ENCODE results near the gene EIF4G1.

Gene EIF4G1

DNA sequence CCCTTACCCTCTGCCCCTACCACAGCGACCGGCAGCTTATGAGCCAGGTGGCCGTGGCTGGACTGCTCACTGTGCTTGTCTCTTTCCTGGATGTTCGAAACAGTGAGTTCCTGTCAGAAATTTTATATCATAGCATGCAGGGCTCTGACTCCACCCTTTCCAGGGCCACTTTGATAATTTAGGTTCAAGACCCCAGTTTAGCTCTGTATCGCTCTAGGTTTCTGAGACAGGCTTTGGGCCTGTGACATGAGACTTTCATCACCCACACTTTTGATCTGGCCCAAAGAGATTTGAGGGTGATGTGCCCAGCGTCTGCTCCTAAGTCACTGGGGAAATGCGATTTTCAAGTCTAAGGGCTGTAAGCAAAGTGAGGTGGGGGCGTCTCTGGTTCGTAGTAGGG, 6.5 kb upstream of the EIF4G1 start:
- DNase-seq (ENCODE audit: low read depth in 3 of 3): no peak

GRCh38 chr3:184308744-184309143, 5.7 kb upstream of the EIF4G1 start:
- no peak for DNase-seq (ENCODE audit: low read depth in 3 of 3)

GRCh38 chr3:184311633-184312032, 2.8 kb upstream of the EIF4G1 start:
- no peak for DNase-seq (ENCODE audit: low read depth in 3 of 3)

DNA sequence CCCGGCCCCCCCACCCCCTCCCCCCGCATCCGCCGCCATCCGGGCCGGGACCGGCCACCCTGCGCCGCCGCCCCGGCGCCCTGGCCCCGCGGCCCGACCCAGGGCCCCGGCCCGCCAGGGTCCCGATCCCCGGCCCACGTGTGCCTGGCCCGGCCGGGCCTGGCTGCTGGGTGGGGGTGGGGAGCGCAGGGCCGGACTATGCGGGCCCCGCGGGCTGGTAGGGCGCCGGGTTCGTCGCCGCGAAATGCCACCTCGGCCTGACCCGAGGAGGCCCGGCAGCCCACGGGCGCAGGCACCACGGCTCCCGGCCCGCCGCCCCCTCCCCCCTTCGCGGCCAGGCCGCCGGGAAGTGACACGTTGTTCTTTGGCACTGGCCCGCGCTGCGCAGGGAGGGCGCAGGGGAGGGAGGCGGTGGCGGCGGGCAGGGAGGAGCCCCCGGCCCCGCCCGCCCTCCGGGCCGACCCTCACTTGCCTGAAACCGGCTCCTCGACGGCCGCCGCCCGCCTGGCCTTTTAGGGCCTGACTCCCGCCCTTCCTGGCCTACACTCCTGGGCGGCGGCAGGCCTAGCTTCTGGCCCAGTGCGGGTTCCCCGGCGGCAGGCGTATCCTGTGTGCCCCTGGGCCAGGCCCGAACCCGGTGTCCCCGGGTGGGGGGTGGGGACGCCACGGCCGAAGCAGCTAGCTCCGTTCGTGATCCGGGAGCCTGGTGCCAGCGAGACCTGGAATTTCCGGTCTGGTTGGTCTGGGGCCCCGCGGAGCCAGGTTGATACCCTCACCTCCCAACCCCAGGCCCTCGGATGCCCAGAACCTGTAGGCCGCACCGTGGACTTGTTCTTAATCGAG, 515 bp downstream of the EIF4G1 start:
- DNase-seq (ENCODE audit: low read depth in 3 of 3): peak in 2 of 3 donors; percentile 31 to 40

DNA sequence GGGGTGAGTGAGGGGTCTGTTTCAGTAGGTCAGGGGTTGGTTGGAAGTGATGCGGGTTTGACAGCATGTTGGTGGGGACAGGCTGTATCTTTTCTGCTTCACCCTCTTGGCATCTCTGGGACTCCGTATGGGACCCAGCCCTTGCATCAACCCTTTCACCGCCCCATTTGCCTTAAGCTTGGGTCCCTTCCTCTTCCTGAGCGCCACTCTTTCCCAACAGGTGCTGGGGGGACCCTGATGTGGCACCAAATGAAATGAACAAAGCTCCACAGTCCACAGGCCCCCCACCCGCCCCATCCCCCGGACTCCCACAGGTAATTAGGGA, 1.1 kb downstream of the EIF4G1 start:
- DNase-seq (ENCODE audit: low read depth in 3 of 3): no peak

DNA sequence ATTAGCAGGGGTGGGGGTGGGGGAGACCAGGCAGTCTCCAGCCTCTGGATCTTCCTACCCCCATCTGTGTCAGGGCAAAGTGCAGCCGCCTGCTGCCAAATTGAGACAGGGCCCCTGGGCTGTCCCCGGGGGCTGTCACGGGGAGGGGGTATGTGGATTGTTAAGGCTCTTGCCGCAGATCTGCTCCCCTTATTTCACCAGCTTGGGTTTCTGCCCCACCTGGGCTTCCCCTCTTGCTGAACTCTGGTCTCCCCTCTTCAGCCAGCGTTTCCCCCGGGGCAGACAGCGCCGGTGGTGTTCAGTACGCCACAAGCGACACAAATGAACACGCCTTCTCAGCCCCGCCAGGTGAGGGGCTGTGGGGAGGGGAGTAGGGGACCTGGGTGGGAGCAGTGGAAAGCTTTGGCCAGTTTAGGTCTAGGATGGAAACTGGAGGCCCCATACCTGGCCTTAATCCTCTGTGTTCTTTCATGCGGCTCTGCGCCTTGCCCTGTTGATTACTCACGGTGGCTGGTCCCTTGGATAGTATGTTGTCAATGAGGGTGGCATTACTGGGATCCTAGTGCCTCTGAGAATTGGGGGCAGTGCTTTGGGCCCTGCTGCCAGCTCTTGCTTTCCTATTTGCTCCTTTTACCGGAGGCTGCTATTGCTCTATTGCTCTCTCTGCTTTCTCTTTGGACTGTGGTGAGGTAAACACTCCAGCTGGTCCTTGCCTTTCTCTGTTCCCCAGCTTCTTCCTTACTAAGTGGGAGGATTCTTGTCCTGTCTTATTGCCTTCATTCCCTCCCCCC, 1.7 kb downstream of the EIF4G1 start:
- no peak for DNase-seq (ENCODE audit: low read depth in 3 of 3)

DNA sequence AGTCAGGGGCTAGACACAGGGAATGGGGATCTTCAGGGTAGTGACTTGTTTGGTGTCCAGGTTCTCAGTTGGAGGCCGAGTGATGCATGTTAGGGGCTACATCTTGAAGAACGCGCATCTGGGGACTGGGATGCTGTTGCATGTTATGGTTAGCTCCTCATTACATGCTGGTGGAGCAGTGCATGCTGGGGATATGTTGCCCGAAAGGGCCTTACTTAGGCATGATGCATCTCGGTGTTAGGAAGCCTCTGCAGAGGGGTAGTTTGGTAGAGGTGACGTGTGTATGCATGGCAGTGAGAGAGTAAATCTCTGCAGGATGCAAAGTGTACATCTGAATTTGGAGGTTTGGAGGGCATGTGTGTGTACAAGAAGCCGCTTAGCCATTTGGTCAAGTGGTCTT, 2.4 kb downstream of the EIF4G1 start:
- DNase-seq (ENCODE audit: low read depth in 3 of 3): no peak

DNA sequence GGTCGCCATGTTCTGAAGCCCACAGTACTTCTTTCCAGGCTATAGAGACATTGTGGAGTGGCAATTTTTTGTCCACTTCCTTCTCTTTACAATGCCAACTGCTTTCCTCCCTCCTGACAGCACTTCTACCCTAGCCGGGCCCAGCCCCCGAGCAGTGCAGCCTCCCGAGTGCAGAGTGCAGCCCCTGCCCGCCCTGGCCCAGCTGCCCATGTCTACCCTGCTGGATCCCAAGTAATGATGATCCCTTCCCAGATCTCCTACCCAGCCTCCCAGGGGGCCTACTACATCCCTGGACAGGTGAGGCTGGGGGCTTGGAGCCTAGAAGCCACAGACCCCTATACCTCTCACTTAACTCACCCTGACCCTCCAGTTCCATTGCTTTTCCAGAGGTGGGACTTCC, 2.8 kb downstream of the EIF4G1 start:
- DNase-seq (ENCODE audit: low read depth in 3 of 3): no peak

DNA sequence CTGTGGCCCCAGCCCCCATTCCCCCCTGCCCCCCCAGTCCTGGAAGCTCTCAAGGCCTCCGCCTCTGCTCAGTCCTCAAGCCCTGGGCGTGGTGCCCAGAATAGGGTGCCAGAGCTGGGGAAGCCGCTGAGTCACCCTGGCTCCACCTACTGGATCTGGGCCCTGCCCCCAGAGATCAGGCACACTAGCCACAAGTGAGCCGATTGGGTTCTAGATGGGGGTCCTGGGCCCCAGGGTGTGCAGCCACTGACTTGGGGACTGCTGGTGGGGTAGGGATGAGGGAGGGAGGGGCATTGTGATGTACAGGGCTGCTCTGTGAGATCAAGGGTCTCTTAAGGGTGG, 5.7 kb downstream of the EIF4G1 start:
- no peak for DNase-seq (ENCODE audit: low read depth in 3 of 3)

GRCh38 chr3:184321666-184322065, 7.3 kb downstream of the EIF4G1 start:
- DNase-seq (ENCODE audit: low read depth in 3 of 3): no peak

DNA sequence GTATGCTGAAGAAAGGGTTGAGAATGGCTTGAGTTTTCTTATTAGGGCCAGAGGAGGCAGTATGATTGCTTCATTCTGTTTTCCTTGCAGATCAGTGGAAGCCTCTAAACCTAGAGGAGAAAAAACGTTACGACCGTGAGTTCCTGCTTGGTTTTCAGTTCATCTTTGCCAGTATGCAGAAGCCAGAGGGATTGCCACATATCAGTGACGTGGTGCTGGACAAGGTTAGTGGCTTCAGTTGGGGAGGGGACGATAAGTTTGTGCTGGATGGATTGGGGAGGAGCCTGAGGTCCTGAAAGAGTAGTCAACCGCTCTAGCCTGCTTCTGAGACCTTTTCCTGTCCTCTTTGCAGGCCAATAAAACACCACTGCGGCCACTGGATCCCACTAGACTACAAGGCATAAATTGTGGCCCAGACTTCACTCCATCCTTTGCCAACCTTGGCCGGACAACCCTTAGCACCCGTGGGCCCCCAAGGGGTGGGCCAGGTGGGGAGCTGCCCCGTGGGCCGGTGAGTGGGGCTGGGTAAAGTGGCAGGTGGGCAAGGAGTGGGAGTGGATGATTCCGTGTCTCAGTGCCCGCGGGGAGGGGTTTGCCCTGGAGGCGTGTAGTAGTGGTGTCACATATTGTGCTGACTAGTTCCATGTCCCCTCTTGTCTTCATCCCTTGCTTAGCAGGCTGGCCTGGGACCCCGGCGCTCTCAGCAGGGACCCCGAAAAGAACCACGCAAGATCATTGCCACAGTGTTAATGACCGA, 8.5 kb downstream of the EIF4G1 start:
- DNase-seq (ENCODE audit: low read depth in 3 of 3): no peak

DNA sequence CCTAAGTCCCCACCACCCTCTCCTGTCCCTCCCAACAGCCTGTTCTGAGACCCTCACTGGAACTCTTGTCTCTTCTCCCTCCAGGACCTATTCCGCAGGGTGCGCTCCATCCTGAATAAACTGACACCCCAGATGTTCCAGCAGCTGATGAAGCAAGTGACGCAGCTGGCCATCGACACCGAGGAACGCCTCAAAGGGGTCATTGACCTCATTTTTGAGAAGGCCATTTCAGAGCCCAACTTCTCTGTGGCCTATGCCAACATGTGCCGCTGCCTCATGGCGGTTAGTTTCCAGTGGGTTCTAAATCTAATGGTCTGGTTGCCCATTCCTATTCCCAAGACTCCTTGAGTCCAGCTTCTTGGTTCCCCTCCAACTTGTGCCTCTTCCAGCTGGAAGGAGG, 9.3 kb downstream of the EIF4G1 start:
- no peak for DNase-seq (ENCODE audit: low read depth in 3 of 3)

DNA sequence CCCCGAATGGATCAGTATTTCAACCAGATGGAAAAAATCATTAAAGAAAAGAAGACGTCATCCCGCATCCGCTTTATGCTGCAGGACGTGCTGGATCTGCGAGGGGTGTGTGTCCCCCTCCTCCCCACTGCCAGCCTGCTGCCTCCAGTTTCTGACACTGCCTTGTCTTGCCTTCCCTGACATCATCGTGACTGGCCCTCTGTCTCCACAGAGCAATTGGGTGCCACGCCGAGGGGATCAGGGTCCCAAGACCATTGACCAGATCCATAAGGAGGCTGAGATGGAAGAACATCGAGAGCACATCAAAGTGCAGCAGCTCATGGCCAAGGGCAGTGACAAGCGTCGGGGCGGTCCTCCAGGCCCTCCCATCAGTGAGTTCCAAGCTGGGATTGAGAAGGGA, 10.9 kb downstream of the EIF4G1 start:
- DNase-seq (ENCODE audit: low read depth in 3 of 3): no peak

DNA sequence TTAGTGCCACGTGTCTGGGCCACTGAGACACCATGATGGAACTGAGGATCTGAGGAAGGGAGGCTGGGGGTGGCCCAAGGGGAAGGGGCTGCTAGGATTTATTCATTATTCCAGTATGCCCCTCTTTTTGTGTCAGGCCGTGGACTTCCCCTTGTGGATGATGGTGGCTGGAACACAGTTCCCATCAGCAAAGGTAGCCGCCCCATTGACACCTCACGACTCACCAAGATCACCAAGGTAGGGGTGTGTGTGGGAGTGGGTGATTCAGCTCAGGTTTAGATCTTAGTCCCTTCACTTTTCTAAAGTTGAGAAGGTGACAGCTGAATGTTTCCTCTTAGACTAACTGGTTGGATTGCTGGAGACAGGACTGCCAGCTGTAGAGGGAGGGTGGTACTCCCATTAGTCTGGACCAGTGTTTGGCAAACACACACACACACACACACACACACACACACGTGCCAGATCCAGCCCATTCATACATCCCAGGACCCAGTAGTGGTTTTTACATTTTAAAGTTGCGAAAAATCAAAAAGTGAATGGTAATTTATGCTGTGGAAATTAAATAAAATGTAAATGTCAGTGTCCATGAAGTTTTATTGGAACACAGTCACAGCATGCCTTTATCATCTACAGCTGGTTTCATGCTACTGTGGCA, 11.4 kb downstream of the EIF4G1 start:
- DNase-seq (ENCODE audit: low read depth in 3 of 3): peak in 1 of 3 donors; percentile 33

GRCh38 chr3:184327171-184327570, 12.8 kb downstream of the EIF4G1 start:
- no peak for DNase-seq (ENCODE audit: low read depth in 3 of 3)

DNA sequence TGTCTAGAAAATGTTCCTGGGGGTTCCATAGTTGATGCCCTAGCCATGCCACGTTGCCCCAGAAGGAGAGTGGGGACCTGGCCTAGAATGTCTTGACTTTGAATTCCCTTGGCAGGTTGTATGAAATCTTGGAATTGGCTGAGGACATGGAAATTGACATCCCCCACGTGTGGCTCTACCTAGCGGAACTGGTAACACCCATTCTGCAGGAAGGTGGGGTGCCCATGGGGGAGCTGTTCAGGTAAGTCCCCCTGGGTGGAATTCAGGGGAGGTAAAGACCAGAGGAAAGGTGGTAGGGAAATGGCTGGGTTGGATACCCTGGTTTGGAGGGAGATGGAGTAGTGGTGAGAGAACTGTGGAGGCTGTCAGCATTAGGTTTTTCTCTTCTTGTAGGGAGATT, 14.1 kb downstream of the EIF4G1 start:
- no peak for DNase-seq (ENCODE audit: low read depth in 3 of 3)

GRCh38 chr3:184332370-184333090, 18.1 kb downstream of the EIF4G1 start:
- DNase-seq (ENCODE audit: low read depth in 3 of 3): no peak

DNA sequence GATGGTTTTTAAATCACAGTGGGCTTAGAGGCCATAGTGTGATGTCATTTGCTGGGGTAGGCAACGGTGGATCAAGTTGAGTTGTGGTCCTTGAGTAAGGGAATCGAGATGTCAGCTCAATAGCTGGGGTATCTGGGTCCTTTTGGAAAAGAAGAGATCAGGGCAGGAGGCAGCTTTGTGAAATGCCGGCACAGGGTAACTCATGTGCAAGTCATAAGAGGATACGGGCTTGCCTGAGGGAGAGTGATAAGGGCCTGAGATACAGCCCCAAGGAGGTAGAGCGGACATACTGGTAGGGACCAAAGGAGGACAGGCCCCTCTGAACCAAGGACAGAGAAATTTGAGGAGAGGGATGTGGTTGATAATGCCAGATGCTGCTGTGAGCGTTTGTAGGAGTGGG, 18.8 kb downstream of the EIF4G1 start:
- no peak for DNase-seq (ENCODE audit: low read depth in 3 of 3)

DNA sequence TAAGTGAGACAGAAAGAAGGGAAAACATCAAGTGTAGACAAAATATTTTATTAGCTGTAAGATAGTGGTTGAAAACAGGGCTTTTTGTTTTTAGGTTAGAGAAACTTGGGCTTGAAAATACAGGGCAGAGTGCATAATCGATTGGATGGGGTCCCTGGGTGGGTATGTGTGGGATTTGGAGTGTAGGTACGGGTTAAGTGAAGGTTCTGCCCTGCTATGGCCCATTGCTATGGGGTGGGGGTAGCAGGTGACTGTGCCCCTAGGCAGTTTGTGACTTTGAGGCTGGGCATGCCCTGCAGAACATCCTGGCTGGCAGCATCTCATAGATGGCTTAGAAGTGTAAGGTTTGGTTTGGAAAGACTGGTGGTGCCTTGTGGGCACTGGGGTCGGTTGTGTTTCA, 19.3 kb downstream of the EIF4G1 start:
- no peak for DNase-seq (ENCODE audit: low read depth in 3 of 3)

DNA sequence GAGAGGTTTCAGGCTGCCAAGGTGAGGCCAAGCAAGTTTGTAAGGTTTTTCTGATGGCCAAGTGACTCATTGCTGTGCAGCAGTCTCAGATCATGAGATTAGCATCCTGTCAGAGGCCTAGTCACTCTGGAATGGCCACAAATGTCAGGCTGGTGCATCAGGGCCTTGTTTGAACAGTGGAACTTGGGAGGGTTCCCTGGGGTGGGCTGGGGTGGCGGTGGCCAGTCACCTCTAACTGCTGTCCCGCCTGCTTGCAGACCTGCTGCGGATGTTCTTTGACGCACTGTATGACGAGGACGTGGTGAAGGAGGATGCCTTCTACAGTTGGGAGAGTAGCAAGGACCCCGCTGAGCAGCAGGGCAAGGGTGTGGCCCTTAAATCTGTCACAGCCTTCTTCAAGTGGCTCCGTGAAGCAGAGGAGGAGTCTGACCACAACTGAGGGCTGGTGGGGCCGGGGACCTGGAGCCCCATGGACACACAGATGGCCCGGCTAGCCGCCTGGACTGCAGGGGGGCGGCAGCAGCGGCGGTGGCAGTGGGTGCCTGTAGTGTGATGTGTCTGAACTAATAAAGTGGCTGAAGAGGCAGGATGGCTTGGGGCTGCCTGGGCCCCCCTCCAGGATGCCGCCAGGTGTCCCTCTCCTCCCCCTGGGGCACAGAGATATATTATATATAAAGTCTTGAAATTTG, 20.2 kb downstream of the EIF4G1 start:
- peak in 2 of 3 donors; percentile 31 to 43 for DNase-seq (ENCODE audit: low read depth in 3 of 3)

- DNase-seq (ENCODE audit: low read depth in 3 of 3): no peak
Observed at GRCh38 chr3:184335291-184335660, 20.9 kb downstream of the EIF4G1 start.

Data from stimulated activated CD4-positive, alpha-beta T cell treated with anti-CD3 and anti-CD28 coated beads, TNF-alpha, amount 100 ng/mL, for 48 hours (primary cell).